SU-DHL-6 (cell line): Measurements from ENCODE around the gene NUFIP2.
"Not testable (repeated sequence)": the region's sequence is repeated elsewhere in the genome, so short reads cannot be mapped to it uniquely, and the experiment has no call there.

Experiments
- H2AFZ ChIP-seq: fragments of 200-600 bp; sonication (generic); 2 replicates; pipeline ENCODE4 v1.6.1; 2014; ENCODE audit warnings: low read depth, mild to moderate bottlenecking, moderate library complexity, mixed read lengths, antibody characterized with exemption, low read length; ENCODE audit not compliant: severe bottlenecking
- H3F3A ChIP-seq: fragments of 200-600 bp; shearing (Covaris generic); 2 replicates; pipeline ENCODE4 v1.6.0; 2016; ENCODE audit warnings: antibody characterized with exemption, mild to moderate bottlenecking; ENCODE audit not compliant: insufficient read depth
- H3K27ac ChIP-seq: fragments of 200-600 bp; sonication (generic); 2 replicates; pipeline ENCODE4 v1.5.1; 2016; ENCODE audit warnings: low read depth, mild to moderate bottlenecking, low read length, moderate library complexity, mixed read lengths
- H3K27me3 ChIP-seq: fragments of 200-600 bp; sonication (generic), shearing (Covaris generic); 2 replicates; pipeline ENCODE4 v1.6.0; 2014; ENCODE audit warnings: mild to moderate bottlenecking, low read length
- H3K36me3 ChIP-seq: fragments of 200-600 bp; sonication (generic); 2 replicates; pipeline ENCODE4 v1.6.1; 2014; ENCODE audit warnings: mild to moderate bottlenecking, low read length, mixed read lengths
- H3K4me2 ChIP-seq: fragments of 300-600, 200-600 bp; shearing (Covaris generic), sonication (generic); 2 replicates; pipeline ENCODE4 v1.6.0; 2014; ENCODE audit warnings: low read length, low read depth, mild to moderate bottlenecking; ENCODE audit not compliant: poor library complexity, severe bottlenecking
- H3K4me3 ChIP-seq: fragments of 200-600 bp; sonication (generic); 2 replicates; pipeline ENCODE4 v1.5.1; 2014; ENCODE audit warnings: antibody characterized with exemption, low read length, mild to moderate bottlenecking, mixed read lengths; ENCODE audit not compliant: insufficient read depth, poor library complexity, severe bottlenecking
- H3K79me2 ChIP-seq: fragments of 200-600 bp; sonication (generic); 2 replicates; pipeline ENCODE4 v1.6.1; 2014; ENCODE audit warnings: mild to moderate bottlenecking, low read length, moderate library complexity; ENCODE audit not compliant: insufficient read depth
- H3K9ac ChIP-seq: fragments of 200-600 bp; sonication (generic); 2 replicates; pipeline ENCODE4 v1.7.0; 2014; ENCODE audit warnings: mild to moderate bottlenecking, low read length
- H3K9me2 ChIP-seq: fragments of 200-600 bp; sonication (generic); replicated peaks from 2 replicates; pipeline ENCODE4 v1.6.1; 2014; ENCODE audit warnings: low read length; ENCODE audit not compliant: insufficient read depth
- H3K9me3 ChIP-seq: fragments of 200-600 bp; sonication (generic); 2 replicates; pipeline ENCODE4 v1.6.1; 2014; ENCODE audit warnings: low read length, mixed read lengths; ENCODE audit not compliant: insufficient read depth
- H4K20me1 ChIP-seq: fragments of 200-600 bp; sonication (generic); 2 replicates; pipeline ENCODE4 v1.6.1; 2014; ENCODE audit warnings: low read depth, mild to moderate bottlenecking, antibody characterized with exemption, low read length, moderate library complexity, mixed read lengths
- CTCF ChIP-seq: fragments of 200-600 bp; sonication (generic); IDR thresholded peaks from one replicate; pipeline ENCODE4 v1.5.1; 2017; ENCODE audit warnings: antibody characterized with exemption, mild to moderate bottlenecking, low read length, moderate library complexity; ENCODE audit not compliant: insufficient read depth, poor library complexity, severe bottlenecking
- EZH2phosphoT487 ChIP-seq: fragments of 200-600 bp; sonication (generic), shearing (Covaris generic); conservative IDR thresholded peaks from 2 replicates; pipeline ENCODE4 v1.6.1; 2018; ENCODE audit warnings: mild to moderate bottlenecking, antibody characterized with exemption, low read length, moderate library complexity, mixed read lengths

The NUFIP2 gene

GRCh38 chr17:29293890-29294579, at the start of gene NUFIP2:
TSS of gene NUFIP2 (minus strand) at chr17:29294148. CDS start at chr17:29294059, 89 bp downstream.
- Histone ChIP-seq H3K9me2 (no peaks in the 10 kb centered on the region), H3K79me2 (peaks cover 45% of the 10 kb centered on the region), H3K9ac (peak within 1 kb of the TSS; percentile 94), H3K27ac (peak within 1 kb of the TSS; percentile 91), H4K20me1 (peaks cover 29% of the 10 kb centered on the region), H3K4me3 (peak within 1 kb of the TSS; percentile 94), H3K36me3 (peaks cover 10% of the 10 kb centered on the region), H3K27me3 (no peaks in the 10 kb centered on the region), H3K4me2 (peak within 1 kb of the TSS; percentile 97), H2AFZ (peak within 1 kb of the TSS; percentile 78), H3F3A (peaks cover 38% of the 10 kb centered on the region), H3K9me3 (no peaks in the 10 kb centered on the region)
- TF ChIP-seq EZH2phosphoT487, result no peak
- no peak for TF ChIP-seq CTCF

- no peaks in the 10 kb centered on the region for H3K36me3 ChIP-seq
- no peaks in the 10 kb centered on the region for H3K9me3 ChIP-seq
- H3K9me2 ChIP-seq, result no peaks in the 10 kb centered on the region
- no peaks in the 10 kb centered on the region for H3K27me3 ChIP-seq
- no peaks in the 10 kb centered on the region for H3F3A ChIP-seq
- no peaks in the 10 kb centered on the region for H3K79me2 ChIP-seq
- no peak overlapping the region for H2AFZ ChIP-seq
- H4K20me1 ChIP-seq, result no peaks in the 10 kb centered on the region
- TF ChIP-seq CTCF (no peak), EZH2phosphoT487 (no peak)
- H3K27ac ChIP-seq, result no peak overlapping the region
- no peak overlapping the region for H3K4me3 ChIP-seq
- no peak overlapping the region for H3K4me2 ChIP-seq
- no peak overlapping the region for H3K9ac ChIP-seq
Measured at GRCh38 chr17:29342158-29342765, 48.3 kb upstream of the NUFIP2 start.

GRCh38 chr17:29341726-29342125, 47.8 kb upstream of the NUFIP2 start:
- H3K9ac ChIP-seq, result no peak overlapping the region
- H3K27ac ChIP-seq, result no peak overlapping the region
- TF ChIP-seq CTCF (no peak), EZH2phosphoT487 (no peak)
- H2AFZ ChIP-seq, result no peak overlapping the region
- no peaks in the 10 kb centered on the region for H4K20me1 ChIP-seq
- no peaks in the 10 kb centered on the region for H3K27me3 ChIP-seq
- H3K79me2 ChIP-seq, result no peaks in the 10 kb centered on the region
- no peaks in the 10 kb centered on the region for H3K36me3 ChIP-seq
- no peak overlapping the region for H3K4me2 ChIP-seq
- H3K9me2 ChIP-seq, result no peaks in the 10 kb centered on the region
- no peaks in the 10 kb centered on the region for H3F3A ChIP-seq
- H3K4me3 ChIP-seq, result no peak overlapping the region
- no peaks in the 10 kb centered on the region for H3K9me3 ChIP-seq

- H3K4me3 ChIP-seq, H3K4me2 ChIP-seq, H3K79me2 ChIP-seq: not testable (repeated sequence)
Measured at GRCh38 chr17:29339016-29339415, 45.1 kb upstream of the NUFIP2 start.

More at GRCh38 chr17:29339016-29339415, 45.1 kb upstream of the NUFIP2 start:
- H3F3A ChIP-seq, H3K9me2 ChIP-seq, H2AFZ ChIP-seq, H3K27ac ChIP-seq, H3K9me3 ChIP-seq, H3K9ac ChIP-seq, H3K27me3 ChIP-seq, H4K20me1 ChIP-seq, H3K36me3 ChIP-seq: not testable (repeated sequence)
